HG02970 (cell line): ENCODE results near the gene DOCK4.
A peak's percentile ranks its signal among the peaks of the same experiment; 100 is the strongest.

ENCODE experiments used
- ATAC-seq: cut with Tn5 transposase; IDR thresholded peaks from one replicate; pipeline ENCODE4 v1.9.1; 2021; ENCODE audit warnings: mild to moderate bottlenecking, moderate library complexity, moderate number of reproducible peaks; ENCODE audit not compliant: unreplicated experiment, low FRiP score

DOCK4 gene

GRCh38 chr7:112220877-112221434 is 14.8 kb upstream of the DOCK4 start:
- no peak for ATAC-seq

GRCh38 chr7:112215787-112216186 is 9.6 kb upstream of the DOCK4 start:
- ATAC-seq, result no peak

GRCh38 chr7:112214883-112215282 is 8.7 kb upstream of the DOCK4 start:
- no peak for ATAC-seq

- ATAC-seq, result no peak
Measured at GRCh38 chr7:112214268-112214667, 8.1 kb upstream of the DOCK4 start.

GRCh38 chr7:112213735-112214134 is 7.5 kb upstream of the DOCK4 start:
- no peak for ATAC-seq

GRCh38 chr7:112212571-112212970 is 6.4 kb upstream of the DOCK4 start:
- ATAC-seq, result no peak

- ATAC-seq, result no peak
Measured at GRCh38 chr7:112211348-112211907, 5.2 kb upstream of the DOCK4 start.

- no peak for ATAC-seq
Measured at GRCh38 chr7:112207765-112208164, 1.6 kb upstream of the DOCK4 start.

DNA sequence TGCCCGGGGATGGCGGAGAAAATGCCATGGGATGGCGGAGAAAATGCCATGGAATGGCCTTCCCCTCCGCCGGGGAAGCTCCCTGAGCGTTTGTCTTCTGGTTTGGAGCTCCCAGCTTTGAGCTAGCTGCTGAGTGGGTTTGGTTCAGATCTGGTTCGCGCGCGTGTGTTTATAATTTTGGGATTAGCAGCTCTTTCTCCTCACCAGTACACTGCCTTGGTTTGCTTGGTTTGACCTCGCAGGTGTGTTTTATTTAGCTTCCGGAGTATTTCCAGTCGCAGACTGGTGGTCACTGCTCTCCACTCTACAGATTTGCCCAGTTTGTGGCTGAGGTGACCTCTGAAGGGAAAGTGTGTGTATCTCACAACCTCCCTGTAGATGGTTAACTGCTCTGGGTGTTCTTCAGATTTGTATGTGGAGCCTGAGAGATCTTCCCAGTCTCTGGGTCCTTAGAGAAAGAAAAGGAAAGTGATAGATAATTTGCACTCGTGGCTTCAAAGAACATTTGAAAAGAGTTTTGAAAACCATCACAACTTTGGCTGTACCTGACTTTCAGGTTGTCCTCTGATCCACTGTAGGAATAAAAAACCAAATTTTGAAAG is 893 bp upstream of the DOCK4 start:
- no peak for ATAC-seq

DNA sequence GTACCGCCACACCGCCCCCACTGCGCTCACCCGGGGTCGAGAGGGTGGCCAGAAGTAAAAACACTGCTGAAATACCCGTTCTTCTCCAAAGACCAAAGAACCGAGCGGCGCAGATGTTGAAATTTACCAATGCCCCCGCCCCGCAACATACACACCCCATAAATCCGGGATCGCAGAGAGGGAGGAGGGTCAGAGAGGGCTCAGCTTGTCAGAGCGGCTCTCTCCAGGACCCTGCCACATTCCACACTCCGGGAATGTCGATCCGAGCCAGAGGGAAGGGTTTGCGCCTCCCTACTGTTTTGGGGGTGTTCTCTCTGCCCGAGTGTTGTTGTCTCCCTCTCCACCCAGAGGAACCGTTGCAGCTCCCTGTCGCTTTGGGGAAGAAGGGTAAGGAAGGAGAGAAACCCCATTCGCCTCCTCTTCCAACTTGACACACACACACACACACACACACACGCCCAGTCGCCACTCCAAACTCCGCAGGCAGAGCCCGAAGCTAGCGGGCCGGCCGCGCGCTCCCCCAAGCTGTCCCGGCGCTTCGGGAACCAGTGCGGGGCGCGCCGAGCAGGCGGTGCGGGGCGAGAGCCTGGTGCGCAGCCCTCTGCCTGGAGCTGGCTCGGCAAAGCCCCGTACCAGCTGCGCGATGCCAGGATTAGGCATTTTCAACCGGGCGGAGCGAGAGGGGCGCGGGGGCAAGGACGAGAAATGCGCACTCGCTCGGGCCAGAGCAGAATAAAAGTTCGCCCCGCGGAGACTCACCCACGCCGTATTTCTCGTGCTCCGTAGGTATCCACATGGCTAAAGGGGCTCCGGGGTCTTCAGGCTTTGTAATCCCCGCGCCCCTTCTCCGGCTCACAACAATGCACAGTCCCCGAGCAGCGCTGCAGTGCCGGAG is 609 bp downstream of the DOCK4 start:
- ATAC-seq, result peak; percentile 6

DNA sequence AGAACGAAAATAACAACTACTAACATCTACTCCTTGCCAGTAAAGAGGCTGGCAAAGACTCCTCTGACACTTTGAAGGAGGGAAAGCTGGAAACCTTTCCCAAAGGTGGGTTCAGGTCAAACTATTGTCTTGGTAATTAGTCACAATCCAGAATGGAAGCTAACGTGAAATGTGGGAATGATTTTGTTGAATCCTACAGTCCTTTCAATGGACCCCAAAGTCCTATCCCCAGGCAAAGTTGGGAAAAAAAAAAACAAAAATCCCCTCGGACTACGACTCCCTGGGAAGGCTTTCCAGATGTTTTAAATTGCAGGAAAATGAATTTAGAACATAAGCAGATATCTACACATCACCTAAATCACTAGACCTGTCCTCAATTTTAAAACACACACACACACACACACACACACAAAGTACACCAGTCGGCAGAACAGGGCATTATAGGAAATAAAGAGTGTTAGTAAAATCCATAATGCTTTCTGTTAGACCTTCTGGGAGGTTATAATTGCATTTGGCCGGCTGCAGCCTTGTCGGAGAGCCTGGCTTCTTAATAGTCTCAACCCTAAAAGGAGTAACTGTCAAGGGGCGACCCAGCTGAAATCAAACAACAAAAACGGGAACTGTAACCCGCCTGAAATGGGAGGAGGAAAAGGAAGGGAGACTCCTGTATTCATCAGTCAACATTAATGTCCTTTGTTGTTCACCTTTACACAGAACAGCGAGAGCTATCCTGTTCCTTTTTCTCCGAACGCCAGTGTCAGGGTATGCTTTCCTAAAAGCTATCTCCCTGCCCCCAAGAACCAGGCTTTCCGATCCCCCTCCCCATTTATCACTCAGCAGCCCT is 1.5 kb downstream of the DOCK4 start:
- no peak for ATAC-seq

DNA sequence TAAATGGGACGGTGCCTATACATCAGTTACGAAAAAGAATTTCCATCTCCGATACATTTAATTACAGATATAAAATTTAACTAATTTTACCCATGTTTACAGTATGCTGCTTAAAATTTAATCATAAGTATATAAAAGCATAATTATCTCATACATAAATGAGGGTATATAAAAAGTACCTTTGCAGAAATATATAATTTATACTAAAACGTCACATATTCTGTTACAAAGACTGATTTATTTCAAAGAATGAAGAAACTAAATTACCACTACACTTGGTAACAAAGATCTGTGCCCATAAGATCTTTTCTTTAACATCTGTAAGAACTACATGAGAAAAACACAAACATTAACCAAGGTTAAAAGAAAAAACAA is 2.8 kb downstream of the DOCK4 start:
- no peak for ATAC-seq

- ATAC-seq, result no peak
Measured at GRCh38 chr7:112202816-112203215, 3.4 kb downstream of the DOCK4 start.

- ATAC-seq, result no peak
Measured at GRCh38 chr7:112201839-112202238, 4.4 kb downstream of the DOCK4 start.

DNA sequence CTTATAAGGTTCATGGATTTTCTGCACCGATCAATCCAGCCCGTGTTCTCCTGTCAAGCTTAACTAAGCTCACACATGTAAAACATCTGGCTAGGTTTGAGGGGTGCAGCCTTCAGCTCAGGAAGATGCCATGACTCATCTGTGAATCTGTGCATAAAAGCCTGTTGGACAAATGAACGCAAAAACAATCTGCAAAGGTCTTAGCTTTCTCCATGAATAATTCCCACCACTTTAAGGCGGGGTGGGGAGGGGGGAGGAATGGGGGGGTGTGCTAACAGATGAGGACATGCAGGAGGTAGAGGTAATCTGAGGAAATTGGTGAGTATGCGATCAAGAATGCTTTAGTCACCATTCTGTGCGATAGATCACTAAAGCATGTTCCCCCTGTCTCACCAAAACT is 4.8 kb downstream of the DOCK4 start:
- ATAC-seq, result no peak

- ATAC-seq, result no peak
Measured at GRCh38 chr7:112199672-112200071, 6.5 kb downstream of the DOCK4 start.

- ATAC-seq, result no peak
Measured at GRCh38 chr7:112199035-112199655, 7.1 kb downstream of the DOCK4 start.

GRCh38 chr7:112197322-112197721 is 8.9 kb downstream of the DOCK4 start:
- no peak for ATAC-seq

- no peak for ATAC-seq
Measured at GRCh38 chr7:112195717-112196116, 10.5 kb downstream of the DOCK4 start.

DNA sequence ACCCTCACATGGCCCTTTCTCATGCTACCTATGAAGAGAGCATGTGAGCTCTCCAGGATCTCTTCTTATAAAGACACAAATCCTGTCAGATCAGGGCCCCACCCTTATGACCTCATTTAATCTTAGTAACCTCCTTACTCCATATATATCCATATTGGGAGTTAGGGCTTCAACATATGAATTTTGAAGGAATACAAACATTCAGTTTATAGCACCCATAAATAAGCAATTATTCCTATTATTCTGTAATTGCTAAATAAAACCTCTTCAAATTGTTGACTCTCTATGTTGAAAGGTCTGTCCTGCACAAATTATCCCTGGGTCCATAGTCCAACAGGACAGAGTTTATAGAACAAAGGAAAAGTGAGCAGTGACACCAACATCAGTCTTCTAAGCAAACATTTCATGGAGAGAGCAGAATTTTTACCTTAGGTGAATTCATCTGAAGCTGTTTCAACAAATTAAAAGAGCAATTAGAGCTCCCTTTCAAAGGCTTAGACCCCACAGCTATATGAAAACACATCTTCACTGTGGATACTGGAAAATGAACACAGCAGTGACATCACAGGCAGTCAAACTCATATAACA is 12.2 kb downstream of the DOCK4 start:
- no peak for ATAC-seq
